K562 (cell line): ENCODE results near the gene DNASE1L1. TPM values are rescaled to one million over a fixed set of nuclear protein-coding genes. Genes with fewer than 3 reads are reported as not detected.

Source experiments
- BCOR ChIP-seq: fragments of 450-650 bp; IDR thresholded peaks from 2 replicates; pipeline ENCODE4 v1.6.1; 2016
- CCNT2 ChIP-seq: IDR thresholded peaks from 2 replicates; pipeline ENCODE4 v1.6.1; 2011; ENCODE audit warnings: borderline replicate concordance, low read depth, mild to moderate bottlenecking, moderate library complexity, mixed read lengths, low read length; ENCODE audit not compliant: insufficient read length; ENCODE audit errors: extremely low read depth
- CHD7 ChIP-seq: fragments of 200-600 bp; sonication (generic); IDR thresholded peaks from one replicate; pipeline ENCODE4 v1.6.1; 2012; ENCODE audit warnings: mild to moderate bottlenecking, low read depth, low read length, inconsistent platforms
- ESRRA ChIP-seq: fragments of 450-650 bp; IDR thresholded peaks from 2 replicates; pipeline ENCODE4 v1.6.1; 2014; ENCODE audit warnings: low read depth, mild to moderate bottlenecking, moderate library complexity, borderline replicate concordance
- ETS1 ChIP-seq: conservative IDR thresholded peaks from 2 replicates; pipeline ENCODE4 v1.6.1; 2011; ENCODE audit warnings: low read depth, mild to moderate bottlenecking, low read length; ENCODE audit not compliant: control insufficient read depth
- HNRNPL ChIP-seq: fragments of 200-400 bp; formaldehyde crosslinking; IDR thresholded peaks from 2 replicates; pipeline ENCODE4 v1.6.1; 2017; ENCODE audit warnings: low read depth, mild to moderate bottlenecking, low read length
- KDM2B ChIP-seq: fragments of 250-450 bp; sonication (Bioruptor Pico); IDR thresholded peaks from 2 replicates; pipeline ENCODE4 v1.8.0; 2021; ENCODE audit warnings: mild to moderate bottlenecking, moderate library complexity
- KDM5B ChIP-seq: fragments of 200-600 bp; sonication (generic); IDR thresholded peaks from 2 replicates; pipeline ENCODE4 v1.6.1; 2012; ENCODE audit warnings: low read depth, mild to moderate bottlenecking, moderate library complexity, low read length, control low read depth, inconsistent platforms; ENCODE audit not compliant: insufficient replicate concordance
- PCBP2 ChIP-seq: fragments of 200-400 bp; formaldehyde crosslinking; IDR thresholded peaks from 2 replicates; pipeline ENCODE4 v1.6.1; 2018; ENCODE audit warnings: low read length, low read depth, mild to moderate bottlenecking, moderate library complexity; ENCODE audit not compliant: poor library complexity, severe bottlenecking
- POLR2H ChIP-seq: IDR thresholded peaks from 2 replicates; pipeline ENCODE4 v1.6.1; 2016; ENCODE audit warnings: missing genetic modification characterization, low read depth, mild to moderate bottlenecking, control low read depth, missing compliant biosample characterization, moderate library complexity
- RCOR1 ChIP-seq, 2 experiments: IDR thresholded peaks; 2 replicates each; pipeline ENCODE4 v1.6.1; 2012; ENCODE audit warnings: low read depth in 2 of 2, low read length in 2 of 2, borderline replicate concordance in 1 of 2, improper control_type of control experiment in 1 of 2
- WHSC1 ChIP-seq: IDR thresholded peaks from one replicate; pipeline ENCODE4 v1.6.1; 2012; ENCODE audit warnings: low read length, control low read depth, inconsistent platforms
- ZNF217 ChIP-seq: sonication (generic); formaldehyde crosslinking; IDR thresholded peaks from 2 replicates; pipeline ENCODE4 v1.8.0; 2022; ENCODE audit warnings: mild to moderate bottlenecking, missing genetic modification reagents
- polyA plus RNA-seq, 8 experiments: library from polyadenylated mRNA; depleted of rRNA in 4 of 8; stranded (reverse) in 5 of 8; unstranded in 3 of 8; fragments of >200 nt; fragmentation: Nextera tagmentation in 2 of 8; fragmentation: Illumina TruSeq in 1 of 8; extraction: Ambion mirVana in 2 of 8; extraction: Trizol in 1 of 8; gene quantifications; 2 replicates each; pipeline versions ENCODE4 v1.2.1 to v1.2.3, GENCODE V29; 2011 to 2014; ENCODE audit warnings: inconsistent platforms in 1 of 8, missing spikeins in 1 of 8
- total RNA-seq, 7 experiments: library from RNA; depleted of rRNA in 6 of 7; stranded (reverse); fragments of >200 nt in 6 of 7; fragmentation: Illumina TruSeq in 2 of 7; extraction: Trizol in 2 of 7; gene quantifications; 2 replicates each; pipeline versions ENCODE4 v1.2.1 to v1.2.3, GENCODE V29; 2011 to 2021; ENCODE audit warnings: low replicate concordance in 1 of 7

The DNASE1L1 gene
- total and polyA plus RNA-seq, 9 of the 15 experiments (the other 6 are each of a cell fraction or from before 2014, with no cell fraction given): 0.73 to 12.6 (median 7.9) TPM

GRCh38 chrX:154378059-154378798 is 30.8 kb downstream of the DNASE1L1 start (continued):
- TF ChIP-seq CHD7: no peak
- TF ChIP-seq KDM2B (CRISPR knock-in tag): no peak
- TF ChIP-seq POLR2H (tag): no peak
- TF ChIP-seq ESRRA: no peak; the same call in 1 of the 2 replicates
- TF ChIP-seq RCOR1 (IDR thresholded peaks at IDR 0.05; ENCODE audit: borderline replicate concordance in 1 of 2, low read depth in 2 of 2, low read length in 2 of 2): peak in 1 of 2 experiments; percentile 62; a peak in 1 of 4 replicates
- no peak for TF ChIP-seq ZNF217 (CRISPR knock-in tag)
- peak; percentile 85 for TF ChIP-seq HNRNPL
- peak; percentile 54 for TF ChIP-seq KDM5B
- TF ChIP-seq BCOR: no peak
- no peak for TF ChIP-seq PCBP2
- no peak for TF ChIP-seq WHSC1
- 0 out of 2 replicates have a peak, but pooled peaks have one; percentile 68 for TF ChIP-seq ETS1
- peak; percentile 85 for TF ChIP-seq CCNT2
